ENCODE data around the gene VPS39.
A peak's percentile ranks its signal among the peaks of the same experiment; 100 is the strongest.
"Not testable (repeated sequence)": the region's sequence is repeated elsewhere in the genome, so short reads cannot be mapped to it uniquely, and the experiment has no call there.

VPS39 gene, protein sequence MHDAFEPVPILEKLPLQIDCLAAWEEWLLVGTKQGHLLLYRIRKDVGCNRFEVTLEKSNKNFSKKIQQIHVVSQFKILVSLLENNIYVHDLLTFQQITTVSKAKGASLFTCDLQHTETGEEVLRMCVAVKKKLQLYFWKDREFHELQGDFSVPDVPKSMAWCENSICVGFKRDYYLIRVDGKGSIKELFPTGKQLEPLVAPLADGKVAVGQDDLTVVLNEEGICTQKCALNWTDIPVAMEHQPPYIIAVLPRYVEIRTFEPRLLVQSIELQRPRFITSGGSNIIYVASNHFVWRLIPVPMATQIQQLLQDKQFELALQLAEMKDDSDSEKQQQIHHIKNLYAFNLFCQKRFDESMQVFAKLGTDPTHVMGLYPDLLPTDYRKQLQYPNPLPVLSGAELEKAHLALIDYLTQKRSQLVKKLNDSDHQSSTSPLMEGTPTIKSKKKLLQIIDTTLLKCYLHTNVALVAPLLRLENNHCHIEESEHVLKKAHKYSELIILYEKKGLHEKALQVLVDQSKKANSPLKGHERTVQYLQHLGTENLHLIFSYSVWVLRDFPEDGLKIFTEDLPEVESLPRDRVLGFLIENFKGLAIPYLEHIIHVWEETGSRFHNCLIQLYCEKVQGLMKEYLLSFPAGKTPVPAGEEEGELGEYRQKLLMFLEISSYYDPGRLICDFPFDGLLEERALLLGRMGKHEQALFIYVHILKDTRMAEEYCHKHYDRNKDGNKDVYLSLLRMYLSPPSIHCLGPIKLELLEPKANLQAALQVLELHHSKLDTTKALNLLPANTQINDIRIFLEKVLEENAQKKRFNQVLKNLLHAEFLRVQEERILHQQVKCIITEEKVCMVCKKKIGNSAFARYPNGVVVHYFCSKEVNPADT

DNA sequence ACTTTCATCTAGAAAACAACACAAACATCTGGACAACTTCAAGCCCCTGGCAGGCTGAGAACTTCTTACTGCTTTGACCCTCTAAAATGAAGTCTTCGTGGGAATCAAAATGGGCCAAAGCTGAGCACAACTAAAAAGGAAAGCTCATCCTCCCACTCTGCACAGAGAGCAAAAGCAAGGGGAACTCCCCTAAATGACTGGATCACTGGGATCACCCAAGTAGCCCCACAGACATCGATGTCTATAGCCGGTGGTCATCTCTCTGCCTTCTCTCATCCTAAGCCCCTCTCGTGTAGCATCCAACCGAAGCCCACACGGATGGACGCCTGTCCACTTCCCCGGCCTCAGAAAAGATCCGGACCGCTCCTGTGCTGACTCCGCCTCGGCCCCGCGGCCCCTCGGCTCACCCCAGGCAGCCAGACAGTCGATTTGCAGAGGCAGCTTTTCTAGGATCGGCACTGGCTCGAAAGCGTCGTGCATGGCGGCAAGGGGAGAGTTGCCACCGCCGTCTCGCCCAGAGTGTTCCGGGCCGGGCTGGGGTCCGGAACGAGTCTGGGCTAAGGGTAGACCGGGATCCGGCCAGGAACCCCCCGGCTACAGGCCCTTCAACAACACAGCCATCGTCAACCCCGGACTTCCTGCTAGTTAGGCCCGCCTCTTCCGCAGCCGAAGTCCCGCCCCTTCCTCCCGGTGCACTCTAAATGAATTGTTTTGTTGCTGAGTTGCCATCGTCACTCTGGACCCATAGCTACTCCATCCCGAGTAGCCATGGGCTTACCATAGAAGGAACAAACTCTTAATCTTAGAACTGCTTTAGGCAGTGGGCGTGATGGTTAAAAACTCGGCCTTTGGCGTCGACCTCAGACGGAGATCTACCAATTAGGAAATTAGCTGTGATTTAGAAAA, at the start of gene VPS39:
Gene VPS39 (minus strand): TSS at position 631 of the 906 bp plus-strand sequence. CDS start 151 bp downstream, at position 480.
- peak; percentile 81 for DNase-seq (ENCODE audit: low spot score)

DNA sequence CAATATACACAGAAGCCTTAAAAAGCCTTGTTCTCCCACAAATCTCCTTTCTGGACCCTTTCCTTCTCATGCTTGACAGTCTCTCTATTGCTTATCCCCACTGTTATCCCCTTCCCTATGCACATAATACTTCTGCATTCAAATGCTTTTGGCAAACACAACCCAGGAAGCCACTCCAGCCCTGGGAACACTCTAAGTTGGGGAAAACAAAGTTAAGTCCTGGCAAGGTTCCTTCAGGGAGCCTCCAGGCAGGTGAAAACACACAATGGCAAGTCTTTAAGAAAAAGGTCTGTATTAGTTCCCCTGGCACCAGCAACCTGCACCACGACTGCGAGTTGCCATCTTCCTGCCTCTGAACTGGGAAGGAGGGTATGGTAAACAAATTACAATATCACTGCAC, 45.2 kb upstream of the VPS39 start:
- no peak for DNase-seq (ENCODE audit: low spot score)

DNA sequence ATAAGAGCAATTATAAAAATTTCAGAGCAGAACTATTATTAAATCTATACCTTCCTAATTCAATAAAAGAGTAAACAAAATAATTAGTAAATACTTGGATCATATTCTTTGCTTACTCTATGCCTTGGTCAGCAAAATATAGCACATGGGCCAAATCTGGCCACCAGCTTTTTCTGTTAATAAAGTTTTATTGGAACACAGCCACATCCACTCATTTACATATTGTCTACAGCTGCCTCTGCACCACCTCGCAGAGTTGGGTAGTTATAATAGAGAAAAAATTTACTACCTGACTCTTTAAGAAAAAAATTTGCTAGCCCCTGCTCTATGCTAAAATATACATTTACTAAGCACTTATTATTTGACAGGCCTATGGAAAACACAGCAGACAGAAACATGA, 32.7 kb upstream of the VPS39 start:
- DNase-seq (ENCODE audit: low spot score) = no peak

- no peak for DNase-seq (ENCODE audit: low spot score)
Observed at GRCh38 chr15:42239528-42240182, 31.6 kb upstream of the VPS39 start.

GRCh38 chr15:42233107-42233506, 25.0 kb upstream of the VPS39 start:
- no peak for DNase-seq (ENCODE audit: low spot score)

GRCh38 chr15:42232606-42233005, 24.5 kb upstream of the VPS39 start:
- no peak for DNase-seq (ENCODE audit: low spot score)

GRCh38 chr15:42231088-42231487, 23.0 kb upstream of the VPS39 start:
- no peak for DNase-seq (ENCODE audit: low spot score)

GRCh38 chr15:42228981-42229380, 20.9 kb upstream of the VPS39 start:
- not testable (repeated sequence) for DNase-seq (ENCODE audit: low spot score)

DNA sequence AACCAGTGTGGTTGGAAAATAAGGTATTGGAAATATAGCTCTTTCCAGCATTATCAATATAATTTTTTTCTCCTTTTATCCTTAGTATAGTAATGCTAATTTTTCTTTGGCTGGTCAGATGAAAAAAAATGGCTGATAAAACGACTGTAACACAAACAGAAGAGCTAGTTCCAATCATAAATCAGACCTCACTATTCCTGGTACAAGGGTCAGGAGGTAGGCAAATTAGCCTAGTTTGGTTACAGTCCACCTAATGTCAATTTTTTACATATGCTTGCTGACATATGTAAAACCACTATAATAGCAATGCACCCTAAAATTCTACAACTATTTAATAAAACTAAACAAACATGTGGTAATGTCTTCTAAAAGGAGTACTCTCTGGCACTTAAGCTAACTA, 19.9 kb upstream of the VPS39 start:
- no peak for DNase-seq (ENCODE audit: low spot score)

DNA sequence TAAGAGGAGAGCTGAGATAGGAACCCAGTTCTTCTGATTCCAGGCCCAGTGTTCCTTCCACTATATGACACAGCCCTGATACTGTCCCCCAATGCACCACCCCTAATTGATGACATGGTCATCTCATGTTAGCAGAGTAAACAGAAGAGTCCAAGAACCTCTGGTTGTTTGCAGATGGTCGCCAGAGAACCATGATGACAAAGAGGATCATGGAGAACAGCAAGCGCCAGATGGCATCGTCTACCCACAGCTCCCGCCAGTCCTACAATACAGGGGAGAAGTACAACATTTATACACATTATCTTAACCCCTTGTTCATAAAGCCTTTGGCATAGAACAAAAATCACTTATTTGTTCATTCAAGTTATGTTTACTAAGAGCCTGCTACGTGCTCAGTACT, 18.5 kb upstream of the VPS39 start:
- no peak for DNase-seq (ENCODE audit: low spot score)

DNA sequence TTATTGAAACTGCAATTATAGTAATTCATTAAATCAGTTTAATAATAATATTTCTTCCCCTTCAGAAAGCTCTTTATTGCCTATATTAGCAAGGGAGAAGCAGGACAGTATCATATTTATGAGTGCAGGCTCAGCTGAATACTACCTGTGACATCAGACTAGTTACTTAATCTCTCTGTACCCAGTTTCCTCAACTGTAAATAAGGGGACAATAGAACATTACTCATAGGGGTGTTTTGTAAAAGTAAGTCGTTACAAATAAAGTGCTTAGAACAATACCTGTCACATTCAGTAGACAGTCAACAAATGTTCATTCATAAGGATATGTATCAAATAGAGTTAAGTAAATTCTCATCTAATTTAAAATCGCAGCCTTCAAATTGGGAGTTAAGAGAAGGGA, 12.1 kb upstream of the VPS39 start:
- no peak for DNase-seq (ENCODE audit: low spot score)

- no peak for DNase-seq (ENCODE audit: low spot score)
Observed at GRCh38 chr15:42218953-42219592, 11.0 kb upstream of the VPS39 start.

DNA sequence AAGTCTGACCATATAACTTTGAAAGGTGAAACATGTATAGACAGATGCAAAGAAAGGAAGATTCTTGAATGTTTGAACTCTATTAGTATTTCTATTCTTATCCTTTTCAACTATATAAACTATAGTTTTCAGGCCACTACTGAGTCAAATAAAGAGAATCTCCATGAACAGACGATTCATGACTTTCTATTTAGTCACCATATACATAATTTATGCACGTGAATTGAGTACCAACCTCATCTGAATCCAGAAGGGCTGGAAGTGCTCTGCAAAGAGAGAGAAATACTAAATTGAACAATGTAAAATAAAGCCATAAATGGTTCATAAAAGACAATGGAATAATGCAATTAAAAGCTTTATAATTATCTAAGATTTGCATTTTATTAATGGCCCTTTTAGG, 9.5 kb upstream of the VPS39 start:
- DNase-seq (ENCODE audit: low spot score) = no peak

DNA sequence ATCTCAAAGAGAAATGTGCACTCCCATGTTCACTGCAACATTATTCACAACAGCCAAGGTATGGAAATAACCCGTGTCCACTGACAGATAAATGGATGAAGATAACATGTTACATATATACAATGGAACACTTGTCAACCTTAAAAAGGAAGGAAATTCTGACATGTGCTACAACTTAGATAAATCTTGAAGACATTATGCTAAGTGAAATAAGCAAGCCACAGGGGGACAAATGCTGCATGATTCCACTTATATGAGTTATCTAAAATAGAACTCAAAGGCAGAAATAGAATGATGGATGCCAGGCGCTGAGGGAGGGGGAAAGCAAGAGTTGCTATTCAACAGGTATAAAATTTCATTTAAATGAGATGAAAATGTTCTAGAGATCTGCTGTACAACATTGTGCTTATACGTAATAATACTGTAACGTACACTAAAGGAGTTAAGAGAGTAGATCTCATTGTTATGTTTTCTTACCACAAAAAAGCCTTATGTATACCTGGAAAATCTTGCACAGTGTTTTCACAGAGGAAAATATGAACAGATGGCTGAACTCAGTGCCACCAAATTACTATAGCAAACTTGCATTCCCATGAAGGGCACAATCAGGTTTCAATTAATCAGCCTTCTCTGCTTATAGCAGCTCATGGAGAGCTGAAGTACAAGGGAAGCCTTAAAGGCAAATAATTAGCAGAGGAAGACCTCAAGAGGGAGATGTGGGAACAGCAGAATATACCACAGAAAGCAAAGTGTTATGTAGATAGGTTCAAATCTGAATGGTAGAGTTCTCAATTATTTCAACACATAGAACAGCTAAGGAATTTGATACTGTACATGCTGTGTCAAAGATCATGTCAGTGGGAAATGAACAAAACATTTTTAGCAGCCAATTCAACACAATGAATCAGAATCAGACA, 8.1 kb upstream of the VPS39 start:
- DNase-seq (ENCODE audit: low spot score) = no peak

GRCh38 chr15:42214600-42214999, 6.5 kb upstream of the VPS39 start:
- no peak for DNase-seq (ENCODE audit: low spot score)

GRCh38 chr15:42213511-42213910, 5.4 kb upstream of the VPS39 start:
- no peak for DNase-seq (ENCODE audit: low spot score)

DNA sequence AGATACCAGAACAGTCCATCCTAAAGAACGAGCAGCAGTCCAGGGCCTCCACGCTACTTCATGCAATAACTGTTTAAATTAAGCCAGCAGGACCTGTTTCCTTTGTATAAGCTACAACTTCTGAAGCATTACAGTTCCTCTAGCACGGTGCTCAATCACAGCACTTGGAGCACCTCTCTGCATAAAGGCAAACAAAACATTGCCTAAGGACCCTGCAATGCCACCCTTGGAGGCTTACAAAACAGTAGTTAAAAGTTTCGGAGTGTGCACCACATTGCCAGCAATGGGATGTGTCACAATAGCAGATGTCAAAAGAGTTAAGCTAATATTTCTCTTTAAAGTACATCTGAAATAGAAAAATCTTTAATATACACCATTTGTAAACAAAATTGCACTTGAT, 2.6 kb upstream of the VPS39 start:
- no peak for DNase-seq (ENCODE audit: low spot score)

DNA sequence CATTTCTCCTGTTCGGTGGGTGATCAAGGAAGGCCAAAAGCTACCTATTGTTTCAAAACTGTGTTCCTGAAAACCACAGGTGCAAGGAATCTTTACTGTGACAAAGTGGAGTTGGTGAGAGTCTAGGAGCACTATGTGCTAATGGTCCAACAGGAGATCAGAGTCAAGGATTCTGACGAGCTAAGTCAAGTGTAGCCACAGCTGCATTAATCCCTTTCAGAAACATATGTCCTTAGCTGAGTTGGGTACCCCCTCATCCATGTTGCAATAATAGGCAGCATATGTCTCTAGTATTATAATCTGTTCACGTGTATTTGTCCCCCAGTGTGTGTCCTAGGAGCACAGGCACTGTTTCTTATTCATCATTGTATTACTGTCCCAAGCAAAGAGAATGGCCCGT, 1.7 kb downstream of the VPS39 start:
- DNase-seq (ENCODE audit: low spot score) = no peak

DNA sequence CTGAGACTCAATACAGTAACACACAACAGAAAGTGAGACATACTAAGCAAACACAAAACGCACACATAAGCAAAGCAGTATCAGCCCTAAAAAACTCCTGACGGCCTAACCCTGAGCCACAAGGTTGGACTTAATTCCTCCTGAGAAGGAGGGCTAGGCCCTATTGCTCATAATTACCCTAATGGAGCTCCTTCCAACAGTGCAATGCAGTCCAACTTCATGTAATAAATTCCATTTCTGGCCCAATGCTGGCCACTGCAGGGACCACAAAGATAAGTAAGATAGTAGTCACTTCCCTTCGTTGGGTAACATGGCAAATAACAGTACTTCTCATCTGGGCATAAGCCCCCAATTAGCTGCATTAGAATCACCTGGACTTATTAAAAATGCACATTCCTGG, 4.2 kb downstream of the VPS39 start:
- no peak for DNase-seq (ENCODE audit: low spot score)

DNA sequence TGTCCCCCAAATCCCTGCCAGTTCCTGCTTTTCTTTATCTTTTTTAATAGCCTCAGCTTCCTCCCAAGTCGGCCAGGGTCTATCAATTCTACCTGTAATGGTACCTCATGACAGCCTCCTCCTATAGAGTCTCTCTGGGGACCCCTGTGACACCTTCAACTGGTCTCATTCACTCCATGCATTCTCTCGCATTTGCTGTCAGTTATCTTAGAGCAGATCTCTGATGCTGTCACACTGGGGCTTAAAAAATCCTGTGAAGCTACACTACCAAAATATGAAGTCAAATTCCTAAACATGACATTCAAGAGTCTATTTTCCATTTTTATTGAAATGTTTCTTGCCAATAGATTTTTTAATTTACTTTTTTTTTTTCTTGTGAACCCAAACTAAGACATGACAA, 5.5 kb downstream of the VPS39 start:
- no peak for DNase-seq (ENCODE audit: low spot score)

Data from CD4-positive, alpha-beta T cell treated with Interleukin-15 for 4 hours (primary cell).